ENCODE results near the gene SMURF1.

DNA sequence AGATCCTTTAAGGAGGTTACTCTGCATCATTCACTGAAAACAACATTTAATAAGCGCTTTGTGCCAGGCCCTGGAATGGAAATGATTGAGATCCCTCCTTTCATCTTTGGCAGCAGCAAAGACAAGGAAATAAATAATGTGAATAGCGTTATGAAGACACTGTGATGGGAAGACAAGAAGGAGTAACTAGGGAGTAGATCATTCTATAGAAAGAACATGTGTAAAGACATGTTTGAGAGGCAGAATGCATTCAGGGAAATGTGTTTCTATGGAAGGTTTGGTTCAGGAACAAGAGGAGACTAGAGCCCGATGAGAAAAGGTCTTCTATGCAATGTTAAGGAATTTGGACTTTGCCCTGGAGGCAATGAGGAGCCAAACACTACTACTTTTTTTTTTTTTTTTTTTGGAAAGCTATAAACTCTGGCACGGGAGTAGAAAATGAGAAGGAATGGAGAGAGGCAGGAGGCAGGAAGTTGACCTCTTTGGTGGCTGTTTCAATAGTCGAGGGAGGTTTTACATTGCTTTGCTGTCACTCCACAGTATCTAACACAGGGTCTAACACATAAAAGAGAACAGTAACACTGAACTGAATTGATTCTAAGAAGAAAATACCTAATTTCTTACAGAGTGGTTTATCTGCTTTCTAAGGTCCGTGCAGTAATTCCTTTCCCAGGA is 44.9 kb downstream of the SMURF1 start:
- TF ChIP-seq, protein P1, sequence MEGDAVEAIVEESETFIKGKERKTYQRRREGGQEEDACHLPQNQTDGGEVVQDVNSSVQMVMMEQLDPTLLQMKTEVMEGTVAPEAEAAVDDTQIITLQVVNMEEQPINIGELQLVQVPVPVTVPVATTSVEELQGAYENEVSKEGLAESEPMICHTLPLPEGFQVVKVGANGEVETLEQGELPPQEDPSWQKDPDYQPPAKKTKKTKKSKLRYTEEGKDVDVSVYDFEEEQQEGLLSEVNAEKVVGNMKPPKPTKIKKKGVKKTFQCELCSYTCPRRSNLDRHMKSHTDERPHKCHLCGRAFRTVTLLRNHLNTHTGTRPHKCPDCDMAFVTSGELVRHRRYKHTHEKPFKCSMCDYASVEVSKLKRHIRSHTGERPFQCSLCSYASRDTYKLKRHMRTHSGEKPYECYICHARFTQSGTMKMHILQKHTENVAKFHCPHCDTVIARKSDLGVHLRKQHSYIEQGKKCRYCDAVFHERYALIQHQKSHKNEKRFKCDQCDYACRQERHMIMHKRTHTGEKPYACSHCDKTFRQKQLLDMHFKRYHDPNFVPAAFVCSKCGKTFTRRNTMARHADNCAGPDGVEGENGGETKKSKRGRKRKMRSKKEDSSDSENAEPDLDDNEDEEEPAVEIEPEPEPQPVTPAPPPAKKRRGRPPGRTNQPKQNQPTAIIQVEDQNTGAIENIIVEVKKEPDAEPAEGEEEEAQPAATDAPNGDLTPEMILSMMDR (conservative IDR thresholded peaks at IDR 0.05; ENCODE audit: low read depth, low read length), result no peak
- no peak for TF ChIP-seq EZH2 (IDR thresholded peaks at IDR 0.05; ENCODE audit: low read length, unreplicated experiment)

Data from PC-3 (cell line).